Ovary (tissue), 9 donors: ENCODE results near the gene MMP24. TPM values are rescaled to one million over a fixed set of nuclear protein-coding genes. Genes with fewer than 3 reads are reported as not detected.

Source experiments
- DNase-seq, 5 donors: peaks; one replicate each; pipeline ENCODE4 v3.0.0-alpha.2; 2019 to 2020
- H3K27ac ChIP-seq, 2 donors: fragments of 200-600 bp; one replicate each; pipeline versions ENCODE4 v1.5.1 to v1.8.0; 2019 to 2022
- H3K27me3 ChIP-seq: fragments of 200-600 bp; one replicate; pipeline ENCODE4 v1.8.0; 2022
- H3K36me3 ChIP-seq: fragments of 200-600 bp; sonication (generic); one replicate; pipeline ENCODE4 v1.5.1; 2019
- H3K4me1 ChIP-seq: one replicate; pipeline ENCODE4 v1.8.1; 2013; ENCODE audit warnings: mild to moderate bottlenecking, moderate library complexity; ENCODE audit not compliant: insufficient read depth
- H3K4me3 ChIP-seq: fragments of 200-600 bp; sonication (generic); one replicate; pipeline ENCODE4 v1.5.1; 2017
- H3K9me3 ChIP-seq, 2 donors: fragments of 200-600 bp in 1 of 2; sonication (generic) in 1 of 2; one replicate each; pipeline versions ENCODE4 v1.5.1 to v1.8.1; 2013 to 2019; ENCODE audit warnings: mild to moderate bottlenecking in 1 of 2, moderate library complexity in 1 of 2
- CTCF ChIP-seq, 3 donors: fragments of 450-650 bp in 2 of 3; fragments of 200-600 bp in 1 of 3; IDR thresholded peaks; one replicate each; pipeline versions ENCODE4 v1.5.1 to v1.8.0; 2016 to 2022; ENCODE audit warnings: antibody characterized with exemption in 3 of 3, mild to moderate bottlenecking in 1 of 3
- EP300 ChIP-seq: sonication (generic); formaldehyde crosslinking; IDR thresholded peaks from one replicate; pipeline ENCODE4 v1.6.1; 2017; ENCODE audit warnings: antibody characterized with exemption
- POLR2A ChIP-seq: fragments of 450-650 bp; IDR thresholded peaks from one replicate; pipeline ENCODE4 v1.6.1; 2017; ENCODE audit warnings: antibody characterized with exemption, mild to moderate bottlenecking, moderate library complexity
- WGBS, 3 donors: extraction: QIAGEN DNeasy Blood & Tissue Kit in 1 of 3; methylation state at CpG; one replicate each; pipeline versions ENCODE4 v1.1.5 to v1.1.7; 2013 to 2017; 5-methylcytosine and 5-hydroxymethylcytosine counted together
- intact Hi-C, 4 donors: fragments of 100-400 bp; cut with DNase I; formaldehyde crosslinking; loops; one replicate each; pipeline versions ENCODE4 v1.11.0 to v1.15.1; 2022 to 2023
- polyA plus RNA-seq, 2 donors: library from polyadenylated mRNA; stranded (reverse); fragments of 200-250 nt in 1 of 2; fragments of 350-450 nt in 1 of 2; fragmentation: Illumina TruSeq in 1 of 2; extraction: RNeasy Lipid Tissue Mini Kit (QIAGEN cat#74804) in 1 of 2; gene quantifications; one replicate each; pipeline ENCODE4 v1.2.3, GENCODE V29; 2013 to 2014
- total RNA-seq, 7 donors: library from RNA; depleted of rRNA in 2 of 7; stranded (reverse); fragments of >200 nt in 2 of 7; fragmentation: NEBNext Ultra II Directional in 3 of 7; extraction: Animal tissue kit (Norgen Biotek cat#: 25700) in 3 of 7; gene quantifications; one replicate each; pipeline versions ENCODE4 v1.1.0 to v1.2.4, GENCODE V29; 2016 to 2023
- donor health status: DM: no; HTN: no; CAD: no; lungs with moderate emphysema.
- donor health status: DM: no; HTN: no; CAD: no.
- donor health status: Bipolar disorder and iron deficiency.
- donor health status: DM: yes; HTN: yes; CAD: no.
- donor health status: DM: no; HTN: no; CAD: no.
- donor health status: DM: yes; HTN: yes; CAD: no.

The MMP24 gene
- total and polyA plus RNA-seq, 9 donors, result 0.20 to 10.8 (median 0.67) TPM

- Histone ChIP-seq H3K36me3 (no peaks in the 10 kb centered on the region), H3K27ac (no peak overlapping the region), H3K27me3 (no peaks in the 10 kb centered on the region), H3K9me3 (no peaks in the 10 kb centered on the region), H3K4me1 (peaks cover 2% of the 10 kb centered on the region), H3K4me3 (no peak overlapping the region)
- intact Hi-C loops, result no loop called here
- 39 to 55% (median 49%) methylated on average over 8 of the region's 8 CpGs for WGBS, 3 donors
- TF ChIP-seq POLR2A (no peak), EP300 (no peak), CTCF (IDR thresholded peaks at IDR 0.05) (no peak)
- DNase-seq, result peak in 1 of 5 donors; percentile 5
Observed at GRCh38 chr20:35297155-35297554, 70.7 kb downstream of the MMP24 start.

- no peak for TF ChIP-seq CTCF (IDR thresholded peaks at IDR 0.05)
- TF ChIP-seq POLR2A, result no peak
- TF ChIP-seq EP300, result no peak
- DNase-seq, result peak in 1 of 5 donors; percentile 2
- no peaks in the 10 kb centered on the region for H3K9me3 ChIP-seq
- H3K27me3 ChIP-seq, result no peaks in the 10 kb centered on the region
- 73 to 84% (median 77%) methylated on average over 14 of the region's 14 CpGs for WGBS, 3 donors
- no peak overlapping the region for H3K27ac ChIP-seq
- peaks cover 2% of the 10 kb centered on the region for H3K4me1 ChIP-seq
- H3K36me3 ChIP-seq, result no peaks in the 10 kb centered on the region
- intact Hi-C loops, result no loop called here
- no peak overlapping the region for H3K4me3 ChIP-seq
Observed at GRCh38 chr20:35297740-35298139, 71.2 kb downstream of the MMP24 start.

GRCh38 chr20:35298264-35298663, 71.8 kb downstream of the MMP24 start:
- Histone ChIP-seq H3K4me1 (peaks cover 2% of the 10 kb centered on the region), H3K9me3 (no peaks in the 10 kb centered on the region), H3K27me3 (no peaks in the 10 kb centered on the region), H3K27ac (no peak overlapping the region), H3K36me3 (no peaks in the 10 kb centered on the region), H3K4me3 (no peak overlapping the region)
- peak in 1 of 5 donors; percentile 5 for DNase-seq
- WGBS, 3 donors, result 20 to 29% (median 23%) methylated on average over 5 of the region's 5 CpGs
- TF ChIP-seq POLR2A (no peak), CTCF (IDR thresholded peaks at IDR 0.05) (no peak), EP300 (no peak)
- intact Hi-C loops, result no loop called here

- Histone ChIP-seq H3K4me3 (no peak overlapping the region), H3K9me3 (no peaks in the 10 kb centered on the region), H3K27me3 (no peaks in the 10 kb centered on the region), H3K36me3 (no peaks in the 10 kb centered on the region), H3K4me1 (peaks cover 2% of the 10 kb centered on the region), H3K27ac (no peak overlapping the region)
- intact Hi-C loops, result loop anchor here in 2 of 4 donors (5.0 kb wide), 2 partner anchors 138 to 143 kb away; partner anchors contain the start of gene GDF5 (in 1 of the 2)
- no peak for TF ChIP-seq CTCF (IDR thresholded peaks at IDR 0.05)
- WGBS, 3 donors, result 63 to 81% (median 69%) methylated on average over 4 of the region's 4 CpGs
- DNase-seq, result peak in 1 of 5 donors; percentile 3
Observed at GRCh38 chr20:35299780-35300179, 73.3 kb downstream of the MMP24 start.
